Panc1 (cell line): ENCODE data around the gene ERC2. TPM values are rescaled to one million over a fixed set of nuclear protein-coding genes. Genes with fewer than 3 reads are reported as not detected.

Experiments
- ATAC-seq: fragments of 200-7000 bp; cut with Tn5 transposase; 2 replicates; pipeline ENCODE4 v1.9.1; 2020; ENCODE audit warnings: mild to moderate bottlenecking, moderate library complexity
- BruUV-seq: library from RNA; stranded (reverse); fragments of 400-500 nt; replicated peaks from 2 replicates; lab custom pipeline; 2021; lab: Mats Ljungman, UMichigan
- CTCF ChIA-PET: fragments of 300-600 bp; sonication (Branson Sonifier 250); formaldehyde crosslinking; loops from one replicate; lab custom pipeline; 2022; ENCODE audit warnings: antibody characterized with exemption; lab: Charles Lee
- POLR2A ChIA-PET: fragments of 300-600 bp; sonication (Branson Sonifier 250); formaldehyde crosslinking; loops from one replicate; lab custom pipeline; 2022; ENCODE audit warnings: antibody characterized with exemption; lab: Charles Lee
- DNase-seq: peaks from one replicate; pipeline ENCODE4 v3.0.0-alpha.2; 2010; ENCODE audit warnings: low read depth, low spot score
- H3K27ac ChIP-seq: 2 replicates; pipeline ENCODE4 v1.5.1; 2011; ENCODE audit warnings: mild to moderate bottlenecking, low read length, inconsistent platforms
- H3K27me3 ChIP-seq: fragments of 200-500 bp; sonication (Bioruptor generic); 2 replicates; pipeline ENCODE4 v1.6.0; 2014; ENCODE audit warnings: low read length, inconsistent platforms; ENCODE audit not compliant: control insufficient read depth, insufficient read depth
- H3K36me3 ChIP-seq: fragments of 200-500 bp; sonication (Bioruptor generic); 2 replicates; pipeline ENCODE4 v1.5.1; 2014; ENCODE audit warnings: inconsistent platforms, mild to moderate bottlenecking, low read length, moderate library complexity; ENCODE audit not compliant: control insufficient read depth, insufficient read depth
- H3K4me1 ChIP-seq: 2 replicates; pipeline ENCODE4 v1.5.1; 2011; ENCODE audit warnings: inconsistent platforms, mild to moderate bottlenecking, low read length, moderate library complexity; ENCODE audit not compliant: control insufficient read depth, insufficient read depth
- H3K4me3 ChIP-seq, 2 experiments: 2 replicates each; pipeline ENCODE4 v1.5.1; 2011 to 2012; ENCODE audit warnings: low read depth in 2 of 2, low read length in 2 of 2, mild to moderate bottlenecking in 2 of 2, inconsistent platforms in 1 of 2, moderate library complexity in 1 of 2
- H3K9me3 ChIP-seq: fragments of 200-500 bp; sonication (Bioruptor generic); 2 replicates; pipeline ENCODE4 v1.5.1; 2014; ENCODE audit warnings: low read depth, mild to moderate bottlenecking, inconsistent platforms, low read length, moderate library complexity; ENCODE audit not compliant: control insufficient read depth, insufficient read depth
- CTCF ChIP-seq: fragments of 450-650 bp; IDR thresholded peaks from 2 replicates; pipeline ENCODE4 v1.5.1; 2017; ENCODE audit warnings: mild to moderate bottlenecking
- POLR2AphosphoS5 ChIP-seq: IDR thresholded peaks from 2 replicates; pipeline ENCODE4 v1.6.1; 2012; ENCODE audit warnings: mild to moderate bottlenecking, low read depth, low read length, moderate library complexity
- REST ChIP-seq, 2 experiments: IDR thresholded peaks; 2 replicates each; pipeline ENCODE4 v1.6.1; 2011 to 2012; ENCODE audit warnings: low read depth in 2 of 2, control low read depth in 1 of 2, low read length in 1 of 2, mild to moderate bottlenecking in 1 of 2, moderate library complexity in 1 of 2; ENCODE audit not compliant: insufficient read depth in 1 of 2
- SIN3A ChIP-seq: IDR thresholded peaks from 2 replicates; pipeline ENCODE4 v1.6.1; 2012; ENCODE audit warnings: low read depth, mild to moderate bottlenecking, low read length, moderate library complexity, borderline replicate concordance; ENCODE audit not compliant: insufficient read depth
- TCF7L2 ChIP-seq: IDR thresholded peaks from 2 replicates; pipeline ENCODE4 v1.6.1; 2011; ENCODE audit warnings: mild to moderate bottlenecking, low read depth, low read length, inconsistent platforms
- in situ Hi-C: cut with HindIII; loops from 2 replicates; pipeline ENCODE4 v1.10.0; 2016; ENCODE audit warnings: low sequenced_read_pairs, low pct_unique_long_range_greater_than_20kb
- intact Hi-C: fragments of 100-400 bp; cut with micrococcal nuclease; formaldehyde crosslinking; loops from one replicate; pipeline ENCODE4 v1.10.0; 2022; ENCODE audit not compliant: unreplicated experiment
- total RNA-seq: library from RNA; stranded (reverse); gene quantifications from one replicate; pipeline ENCODE4 v1.2.1, GENCODE V29; 2021; ENCODE audit not compliant: unreplicated experiment

Gene ERC2
- total RNA-seq, 1 experiment from 2014 or later: 0.33 TPM

DNA sequence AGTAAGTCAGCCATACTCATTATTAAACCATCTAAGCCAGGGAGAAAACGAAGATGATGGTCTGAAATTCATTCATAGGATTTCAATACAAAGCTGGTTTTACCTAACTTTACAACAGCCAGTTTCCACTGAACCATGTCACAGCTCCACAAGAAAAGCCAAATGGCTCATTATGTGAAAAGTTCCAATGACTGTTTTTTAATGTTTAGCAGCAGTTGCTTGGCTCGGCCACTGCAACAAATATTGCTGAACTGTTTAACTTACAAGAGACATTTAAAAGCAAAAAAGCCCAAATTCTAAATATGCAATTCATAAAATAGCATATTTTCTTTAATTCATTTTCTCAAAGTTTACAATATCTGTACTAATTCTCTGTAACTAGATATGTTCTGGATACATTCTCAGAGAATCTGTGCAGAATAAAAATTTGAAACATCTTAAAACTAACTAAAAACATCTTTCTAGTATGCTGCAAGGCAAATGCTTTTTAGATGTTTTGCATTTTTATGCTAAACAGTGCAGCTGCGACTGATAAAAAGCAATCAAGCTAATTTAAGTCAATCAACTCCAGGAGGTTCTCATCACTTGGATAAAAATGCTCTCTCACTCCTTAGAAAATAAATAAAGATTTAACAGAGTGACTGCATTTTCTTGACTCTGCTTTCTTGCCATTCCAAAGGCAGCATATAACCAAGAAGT, 356.5 kb downstream of the ERC2 start:
- no peaks in the 10 kb centered on the region for H3K27me3 ChIP-seq
- no peak overlapping the region for H3K4me3 ChIP-seq
- TF ChIP-seq POLR2AphosphoS5: no peak
- TF ChIP-seq SIN3A: no peak
- no peak for TF ChIP-seq REST (IDR thresholded peaks at IDR 0.05; ENCODE audit: insufficient read depth in 1 of 2, low read depth in 2 of 2, low read length in 1 of 2)
- no peak for TF ChIP-seq CTCF
- no peak for TF ChIP-seq TCF7L2
- ATAC-seq (no peak), DNase-seq (no peak)
- intact Hi-C loops (no loop called here), in situ Hi-C loops (no loop called here)
- H3K9me3 ChIP-seq: no peaks in the 10 kb centered on the region
- H3K4me1 ChIP-seq: no peaks in the 10 kb centered on the region
- no peaks in the 10 kb centered on the region for H3K36me3 ChIP-seq
- POLR2A ChIA-PET: no interaction called here
- no TSS peak for BruUV-seq
- no peak overlapping the region for H3K27ac ChIP-seq
- CTCF ChIA-PET: no interaction called here

- in situ Hi-C loops (no loop called here), intact Hi-C loops (no loop called here)
- Histone ChIP-seq H3K36me3 (no peaks in the 10 kb centered on the region), H3K27me3 (no peaks in the 10 kb centered on the region), H3K4me3 (no peak overlapping the region), H3K4me1 (no peaks in the 10 kb centered on the region), H3K27ac (no peak overlapping the region), H3K9me3 (no peaks in the 10 kb centered on the region)
- no peak for DNase-seq
- CTCF ChIA-PET: no interaction called here
- no peak for ATAC-seq
- no TSS peak for BruUV-seq
- no peak for TF ChIP-seq POLR2AphosphoS5
- TF ChIP-seq SIN3A: no peak
- no peak for TF ChIP-seq REST (IDR thresholded peaks at IDR 0.05; ENCODE audit: insufficient read depth in 1 of 2, low read depth in 2 of 2, low read length in 1 of 2)
- TF ChIP-seq CTCF: no peak
- TF ChIP-seq TCF7L2: no peak
- POLR2A ChIA-PET: no interaction called here
These were observed 357.4 kb downstream of the ERC2 start for GRCh38 chr3:56110886-56111285.
